VCaP (cell line): Measurements from ENCODE around the gene LRRC32.
"Not testable (repeated sequence)": the region's sequence is repeated elsewhere in the genome, so short reads cannot be mapped to it uniquely, and the experiment has no call there.

Experiments used
- H3K27ac ChIP-seq: fragments of 450-650 bp; 2 replicates; pipeline ENCODE4 v1.5.1; 2017
- CTCF ChIP-seq: fragments of 450-650 bp; conservative IDR thresholded peaks from 2 replicates; pipeline ENCODE4 v1.5.1; 2017; ENCODE audit warnings: mild to moderate bottlenecking, moderate library complexity

Gene LRRC32

GRCh38 chr11:76649011-76649410, 21.5 kb downstream of the LRRC32 start:
- no peak overlapping the region for H3K27ac ChIP-seq
- no peak for TF ChIP-seq CTCF

GRCh38 chr11:76648061-76648460, 22.5 kb downstream of the LRRC32 start:
- no peak overlapping the region for H3K27ac ChIP-seq
- no peak for TF ChIP-seq CTCF

- TF ChIP-seq CTCF, result no peak
- H3K27ac ChIP-seq, result no peak overlapping the region
These were observed 23.5 kb downstream of the LRRC32 start for GRCh38 chr11:76646882-76647534.

GRCh38 chr11:76644591-76644990, 26.0 kb downstream of the LRRC32 start:
- TF ChIP-seq CTCF, result no peak
- H3K27ac ChIP-seq, result no peak overlapping the region

- not testable (repeated sequence) for H3K27ac ChIP-seq
These were observed 26.8 kb downstream of the LRRC32 start for GRCh38 chr11:76643711-76644110.

- TF ChIP-seq CTCF, result no peak
- H3K27ac ChIP-seq, result no peak overlapping the region
These were observed 28.2 kb downstream of the LRRC32 start for GRCh38 chr11:76642341-76642740.

- TF ChIP-seq CTCF, result no peak
- H3K27ac ChIP-seq, result no peak overlapping the region
These were observed 28.6 kb downstream of the LRRC32 start for GRCh38 chr11:76641905-76642304.

GRCh38 chr11:76640501-76640900, 30.0 kb downstream of the LRRC32 start:
- no peak for TF ChIP-seq CTCF
- H3K27ac ChIP-seq, result no peak overlapping the region
